ENCODE measurements around the gene ZNF18. TPM values are rescaled to one million over a fixed set of nuclear protein-coding genes. Genes with fewer than 3 reads are reported as not detected.

ZNF18 gene
- total and polyA plus RNA-seq, 4 donors, result 4.0 to 10.2 (median 5.4) TPM

- Histone ChIP-seq H3K4me3 (no peak overlapping the region), H3K9me3 (ENCODE audit: control insufficient read depth in 4 of 4, insufficient read depth in 3 of 4, low read length in 3 of 4) (no peaks in the 10 kb centered on the region), H3K4me1 (ENCODE audit: control insufficient read depth in 5 of 5, insufficient read depth in 5 of 5, low read length in 5 of 5) (no peaks in the 10 kb centered on the region), H3K9ac (ENCODE audit: insufficient read depth in 1 of 2, low read length in 2 of 2) (no peak overlapping the region), H3K27me3 (ENCODE audit: control insufficient read depth in 3 of 3, insufficient read depth in 3 of 3, low read length in 2 of 3) (no peaks in the 10 kb centered on the region), H3K36me3 (ENCODE audit: control insufficient read depth in 4 of 4, insufficient read depth in 4 of 4, low read length in 4 of 4) (no peaks in the 10 kb centered on the region), H3K27ac (ENCODE audit: low read depth in 1 of 2, low read length in 1 of 2) (no peak overlapping the region)
- DNase-seq (no peak), ATAC-seq (ENCODE audit: insufficient read depth, low FRiP score) (no peak)
- 85 to 88% methylated on average over 5 of the region's 5 CpGs for WGBS, 2 donors
- TF ChIP-seq CTCF (IDR thresholded peaks at IDR 0.05; ENCODE audit: control extremely low read depth, extremely low read depth), result no peak
Measured at GRCh38 chr17:12007466-12007865, 10.2 kb upstream of the ZNF18 start.

GRCh38 chr17:11999696-12000095 lies 2.4 kb upstream of the ZNF18 start:
- Histone ChIP-seq H3K9me3 (ENCODE audit: control insufficient read depth in 4 of 4, insufficient read depth in 3 of 4, low read length in 3 of 4) (no peaks in the 10 kb centered on the region), H3K27me3 (ENCODE audit: control insufficient read depth in 3 of 3, insufficient read depth in 3 of 3, low read length in 2 of 3) (no peaks in the 10 kb centered on the region), H3K27ac (ENCODE audit: low read depth in 1 of 2, low read length in 1 of 2) (no peak overlapping the region), H3K4me3 (no peak overlapping the region), H3K36me3 (ENCODE audit: control insufficient read depth in 4 of 4, insufficient read depth in 4 of 4, low read length in 4 of 4) (no peaks in the 10 kb centered on the region), H3K9ac (ENCODE audit: insufficient read depth in 1 of 2, low read length in 2 of 2) (no peak overlapping the region), H3K4me1 (ENCODE audit: control insufficient read depth in 5 of 5, insufficient read depth in 5 of 5, low read length in 5 of 5) (peaks cover 0 to 4% (median 0%) of the 10 kb centered on the region in 5 donors)
- TF ChIP-seq CTCF (IDR thresholded peaks at IDR 0.05; ENCODE audit: control extremely low read depth, extremely low read depth), result no peak
- ATAC-seq (ENCODE audit: insufficient read depth, low FRiP score) (no peak), DNase-seq (no peak)
- WGBS, 2 donors, result 43 to 78% methylated on average over 5 of the region's 5 CpGs

- Histone ChIP-seq H3K4me3 (peak overlapping the region; percentile 34), H3K27me3 (ENCODE audit: control insufficient read depth in 3 of 3, insufficient read depth in 3 of 3, low read length in 2 of 3) (no peaks in the 10 kb centered on the region), H3K9me3 (ENCODE audit: control insufficient read depth in 4 of 4, insufficient read depth in 3 of 4, low read length in 3 of 4) (no peaks in the 10 kb centered on the region), H3K9ac (ENCODE audit: insufficient read depth in 1 of 2, low read length in 2 of 2) (peak overlapping the region in 1 of 2 donors; percentile 84), H3K36me3 (ENCODE audit: control insufficient read depth in 4 of 4, insufficient read depth in 4 of 4, low read length in 4 of 4) (no peaks in the 10 kb centered on the region), H3K27ac (ENCODE audit: low read depth in 1 of 2, low read length in 1 of 2) (peak overlapping the region; percentile 80 to 85), H3K4me1 (ENCODE audit: control insufficient read depth in 5 of 5, insufficient read depth in 5 of 5, low read length in 5 of 5) (peaks cover 0 to 4% (median 0%) of the 10 kb centered on the region in 5 donors)
- WGBS, 2 donors, result 64 to 70% methylated on average over 4 of the region's 4 CpGs
- DNase-seq (no peak), ATAC-seq (ENCODE audit: insufficient read depth, low FRiP score) (no peak)
- TF ChIP-seq CTCF (IDR thresholded peaks at IDR 0.05; ENCODE audit: control extremely low read depth, extremely low read depth), result no peak
Measured at GRCh38 chr17:11997972-11998233, 628 bp upstream of the ZNF18 start.

- peak; percentile 16 for ATAC-seq (ENCODE audit: insufficient read depth, low FRiP score)
- Histone ChIP-seq H3K27ac (ENCODE audit: low read depth in 1 of 2, low read length in 1 of 2) (peak overlapping the region; percentile 89 to 100), H3K4me1 (ENCODE audit: control insufficient read depth in 5 of 5, insufficient read depth in 5 of 5, low read length in 5 of 5) (peaks cover 0 to 4% (median 0%) of the 10 kb centered on the region in 5 donors), H3K4me3 (peak overlapping the region; percentile 93), H3K9me3 (ENCODE audit: control insufficient read depth in 4 of 4, insufficient read depth in 3 of 4, low read length in 3 of 4) (no peaks in the 10 kb centered on the region), H3K9ac (ENCODE audit: insufficient read depth in 1 of 2, low read length in 2 of 2) (peak overlapping the region; percentile 73 to 77), H3K27me3 (ENCODE audit: control insufficient read depth in 3 of 3, insufficient read depth in 3 of 3, low read length in 2 of 3) (no peaks in the 10 kb centered on the region), H3K36me3 (ENCODE audit: control insufficient read depth in 4 of 4, insufficient read depth in 4 of 4, low read length in 4 of 4) (peaks cover 0 to 8% (median 5%) of the 10 kb centered on the region in 4 donors)
- WGBS, 2 donors, result 0% methylated on average over 14 of the region's 14 CpGs
- peak in 2 of 3 donors; percentile 48 to 66 for DNase-seq
- no peak for TF ChIP-seq CTCF (IDR thresholded peaks at IDR 0.05; ENCODE audit: control extremely low read depth, extremely low read depth)
Measured at GRCh38 chr17:11996722-11997146, 541 bp downstream of the ZNF18 start.

Measured in lung (tissue), 12 donors.